Measurements from ENCODE around the gene SLC19A1.
"Not testable (repeated sequence)": the region's sequence is repeated elsewhere in the genome, so short reads cannot be mapped to it uniquely, and the experiment has no call there.

SLC19A1 gene

GRCh38 chr21:45532826-45533360 lies 9.3 kb downstream of the SLC19A1 start:
- FAIRE-seq, result no peak

GRCh38 chr21:45531393-45532215 lies 10.6 kb downstream of the SLC19A1 start:
- no peak for FAIRE-seq

- FAIRE-seq, result not testable (repeated sequence)
Observed at GRCh38 chr21:45531114-45531392, 11.2 kb downstream of the SLC19A1 start.

- no peak for FAIRE-seq
Observed at GRCh38 chr21:45530423-45531113, 11.7 kb downstream of the SLC19A1 start.

- no peak for FAIRE-seq
Observed at GRCh38 chr21:45529785-45530422, 12.3 kb downstream of the SLC19A1 start.

- no peak for FAIRE-seq
Observed at GRCh38 chr21:45528981-45529784, 13.1 kb downstream of the SLC19A1 start.

GRCh38 chr21:45528028-45528705 lies 14.1 kb downstream of the SLC19A1 start:
- no peak for FAIRE-seq

GRCh38 chr21:45527151-45527999 lies 14.9 kb downstream of the SLC19A1 start:
- FAIRE-seq, result not testable (repeated sequence)

- no peak for FAIRE-seq
Observed at GRCh38 chr21:45525910-45526306, 16.3 kb downstream of the SLC19A1 start.

- FAIRE-seq, result no peak
Observed at GRCh38 chr21:45525153-45525909, 16.9 kb downstream of the SLC19A1 start.

GRCh38 chr21:45524756-45525152 lies 17.5 kb downstream of the SLC19A1 start:
- no peak for FAIRE-seq

GRCh38 chr21:45523411-45524101 lies 18.7 kb downstream of the SLC19A1 start:
- FAIRE-seq, result no peak

GRCh38 chr21:45522986-45523385 lies 19.3 kb downstream of the SLC19A1 start:
- no peak for FAIRE-seq

- no peak for FAIRE-seq
Observed at GRCh38 chr21:45522381-45522780, 19.9 kb downstream of the SLC19A1 start.

GRCh38 chr21:45521241-45521640 lies 21.0 kb downstream of the SLC19A1 start:
- FAIRE-seq, result no peak

- FAIRE-seq, result no peak
Observed at GRCh38 chr21:45519182-45519581, 23.1 kb downstream of the SLC19A1 start.

- no peak for FAIRE-seq
Observed at GRCh38 chr21:45518742-45519141, 23.5 kb downstream of the SLC19A1 start.

GRCh38 chr21:45517249-45518065 lies 24.8 kb downstream of the SLC19A1 start:
- no peak for FAIRE-seq

GRCh38 chr21:45516671-45517151 lies 25.5 kb downstream of the SLC19A1 start:
- FAIRE-seq, result no peak

Measured in G401.6 (cell line).